Mesodermal cell (in vitro differentiated cells): ENCODE measurements around the gene SRD5A1.

Source experiments
- H3K27ac ChIP-seq: 2 replicates; pipeline ENCODE4 v1.7.0; 2013; ENCODE audit warnings: mild to moderate bottlenecking, low read depth, low read length, moderate library complexity; ENCODE audit not compliant: severe bottlenecking
- H3K36me3 ChIP-seq: 2 replicates; pipeline ENCODE4 v1.7.1; 2013; ENCODE audit warnings: mild to moderate bottlenecking, low read length, moderate library complexity; ENCODE audit not compliant: control insufficient read depth, insufficient read depth
- H3K4me1 ChIP-seq: one replicate; pipeline ENCODE4 v1.7.1; 2013; ENCODE audit warnings: mild to moderate bottlenecking, low read length; ENCODE audit not compliant: insufficient read depth, control insufficient read depth, poor library complexity, severe bottlenecking
- H3K4me3 ChIP-seq: 2 replicates; pipeline ENCODE4 v1.7.0; 2013; ENCODE audit warnings: low read length, control low read depth, mild to moderate bottlenecking; ENCODE audit not compliant: insufficient read depth, poor library complexity, severe bottlenecking; ENCODE audit errors: extremely low read depth
- H3K9me3 ChIP-seq: 2 replicates; pipeline ENCODE4 v1.7.1; 2013; ENCODE audit warnings: mild to moderate bottlenecking, low read length, moderate library complexity; ENCODE audit not compliant: control insufficient read depth
- WGBS, 2 experiments: methylation state at CpG; one replicate each; pipeline ENCODE4 v1.1.5; 2013; ENCODE audit warnings: missing lambda C conversion rate in 2 of 2; ENCODE audit not compliant: insufficient coverage in 2 of 2; 5-methylcytosine and 5-hydroxymethylcytosine counted together

The SRD5A1 gene

DNA sequence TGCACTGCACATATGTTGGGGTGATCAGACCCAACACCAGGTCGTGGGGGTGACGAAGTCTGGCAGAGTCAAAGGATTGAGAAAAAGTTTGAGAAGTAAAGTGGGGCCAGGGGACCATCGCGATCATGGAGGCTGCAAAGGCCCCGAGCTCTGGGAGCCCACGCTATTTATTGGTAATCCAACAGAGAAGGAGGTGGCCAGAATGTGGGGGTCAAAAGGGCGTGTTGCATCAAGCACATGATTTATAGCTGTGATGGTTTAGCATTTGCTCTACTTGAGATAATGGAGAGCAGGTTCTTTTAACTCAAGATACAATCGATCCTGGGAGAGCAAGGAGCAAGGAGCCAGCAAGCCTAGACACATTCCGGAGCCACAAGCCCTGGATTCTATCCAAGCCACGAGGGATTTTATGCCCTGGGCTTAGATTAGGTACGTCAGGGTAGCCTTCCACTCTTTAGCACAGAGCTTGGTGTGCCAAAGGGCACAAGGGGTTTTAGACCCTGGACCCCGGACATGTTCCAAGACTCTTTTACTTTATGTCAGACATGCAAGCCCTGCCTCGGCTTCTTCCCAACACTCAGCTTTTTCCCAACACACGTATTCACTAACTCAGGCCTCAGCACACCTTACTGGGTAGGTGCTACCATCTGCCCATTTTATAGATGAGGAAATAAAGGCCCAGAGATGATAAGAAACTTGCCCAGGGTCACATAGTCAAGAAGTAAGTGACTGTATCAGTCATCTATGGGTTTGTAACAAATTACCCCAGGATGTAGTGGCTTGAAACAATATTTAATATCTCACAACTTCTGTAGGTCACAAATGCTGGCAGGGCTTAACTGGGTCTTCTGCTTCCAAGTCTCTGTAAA lies 39.9 kb upstream of the SRD5A1 start:
- Histone ChIP-seq H3K4me3 (no peak overlapping the region), H3K9me3 (no peaks in the 10 kb centered on the region), H3K27ac (no peak overlapping the region), H3K36me3 (peaks cover 32% of the 10 kb centered on the region), H3K4me1 (no peaks in the 10 kb centered on the region)
- WGBS, 2 experiments: 89 to 93% methylated on average over 11 to 13 of the region's 14 CpGs

DNA sequence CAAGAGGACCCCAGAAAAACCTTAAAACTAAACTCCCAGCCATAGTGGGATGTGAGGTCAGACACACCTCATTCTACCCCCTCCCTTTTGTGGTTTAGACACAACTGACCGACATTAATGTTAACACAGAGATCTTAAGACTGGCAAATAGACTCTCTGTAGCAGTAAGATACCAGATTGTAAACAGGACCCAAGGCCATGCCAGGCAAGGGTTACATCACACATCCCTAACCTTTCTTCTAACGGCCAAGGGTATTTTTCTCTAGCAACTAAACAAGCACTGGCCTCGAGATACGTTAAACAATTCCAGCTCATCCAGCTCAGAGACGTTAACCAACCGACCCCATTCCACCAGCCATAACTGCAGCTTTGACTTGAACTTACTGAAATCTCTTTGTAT lies 39.2 kb upstream of the SRD5A1 start:
- Histone ChIP-seq H3K4me3 (no peak overlapping the region), H3K4me1 (no peaks in the 10 kb centered on the region), H3K27ac (no peak overlapping the region), H3K9me3 (no peaks in the 10 kb centered on the region), H3K36me3 (peaks cover 39% of the 10 kb centered on the region)
- 88 to 91% methylated on average over 5 of the region's 6 CpGs for WGBS, 2 experiments

DNA sequence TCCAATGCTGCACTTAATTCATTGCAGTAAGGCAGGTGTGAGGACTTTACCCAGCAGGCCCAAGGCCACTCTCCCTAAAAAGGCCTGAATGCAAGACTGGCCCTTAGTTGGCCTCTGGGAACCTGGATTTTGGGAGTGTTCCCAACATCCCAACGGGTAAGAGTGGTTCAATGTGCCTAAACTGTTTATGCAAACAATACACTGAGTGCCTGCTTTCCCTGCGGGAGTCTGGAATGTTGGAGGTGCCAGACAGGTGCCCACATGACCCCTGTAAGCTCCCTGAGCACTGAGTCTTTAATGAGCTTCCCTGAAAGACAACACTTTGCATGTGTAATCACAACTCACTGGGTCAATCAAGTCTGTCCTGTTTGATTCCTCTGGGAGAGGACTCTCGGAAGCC lies 37.8 kb upstream of the SRD5A1 start:
- Histone ChIP-seq H3K27ac (no peak overlapping the region), H3K9me3 (no peaks in the 10 kb centered on the region), H3K4me3 (no peak overlapping the region), H3K36me3 (peaks cover 52% of the 10 kb centered on the region), H3K4me1 (no peaks in the 10 kb centered on the region)
- 91 to 94% methylated on average over 2 to 3 of the region's 3 CpGs for whole genome bisulfite sequencing, 2 experiments

DNA sequence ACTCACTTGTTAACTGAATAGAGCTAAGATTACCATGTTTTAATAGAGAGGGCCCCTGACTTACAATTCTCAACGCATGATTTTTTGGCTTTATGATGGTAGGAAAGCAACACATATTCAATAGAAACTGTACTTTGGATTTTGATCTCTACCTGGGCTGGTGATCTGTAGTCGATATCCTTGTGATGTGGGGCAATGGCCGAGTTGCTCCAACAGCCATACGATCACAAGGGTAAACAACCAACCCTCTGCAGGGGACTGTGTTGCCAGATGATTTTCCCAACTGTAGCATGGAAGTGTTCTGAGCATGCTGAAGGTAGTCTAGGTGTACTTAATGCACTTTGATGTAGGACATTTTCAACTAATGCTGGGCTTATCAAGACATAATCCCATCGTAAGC lies 36.9 kb upstream of the SRD5A1 start:
- Histone ChIP-seq H3K4me1 (no peaks in the 10 kb centered on the region), H3K27ac (no peak overlapping the region), H3K9me3 (no peaks in the 10 kb centered on the region), H3K4me3 (no peak overlapping the region), H3K36me3 (peaks cover 61% of the 10 kb centered on the region)
- WGBS, 2 experiments: 94 to 100% methylated on average over 4 of the region's 5 CpGs

DNA sequence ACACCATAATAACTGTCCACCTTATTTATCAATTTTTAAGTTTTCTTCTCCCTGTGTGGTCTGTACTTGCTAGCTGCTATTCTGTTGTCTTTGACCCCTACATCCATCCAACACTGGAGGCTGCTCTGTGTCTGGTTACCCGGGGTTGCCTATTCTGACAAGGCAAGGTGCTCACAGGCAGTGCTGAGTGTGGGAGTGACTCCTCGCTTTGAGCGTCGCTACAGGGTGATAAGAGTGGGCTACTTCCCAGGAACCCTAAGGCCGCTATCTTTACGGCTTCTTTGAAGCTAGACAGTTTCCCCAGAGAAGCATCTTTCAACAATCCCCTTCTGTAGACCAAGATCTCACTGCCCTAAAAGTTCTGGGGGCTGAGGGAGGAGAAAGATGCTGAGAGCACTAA lies 35.7 kb upstream of the SRD5A1 start:
- WGBS, 2 experiments: 100% methylated on average over 3 of the region's 6 CpGs

DNA sequence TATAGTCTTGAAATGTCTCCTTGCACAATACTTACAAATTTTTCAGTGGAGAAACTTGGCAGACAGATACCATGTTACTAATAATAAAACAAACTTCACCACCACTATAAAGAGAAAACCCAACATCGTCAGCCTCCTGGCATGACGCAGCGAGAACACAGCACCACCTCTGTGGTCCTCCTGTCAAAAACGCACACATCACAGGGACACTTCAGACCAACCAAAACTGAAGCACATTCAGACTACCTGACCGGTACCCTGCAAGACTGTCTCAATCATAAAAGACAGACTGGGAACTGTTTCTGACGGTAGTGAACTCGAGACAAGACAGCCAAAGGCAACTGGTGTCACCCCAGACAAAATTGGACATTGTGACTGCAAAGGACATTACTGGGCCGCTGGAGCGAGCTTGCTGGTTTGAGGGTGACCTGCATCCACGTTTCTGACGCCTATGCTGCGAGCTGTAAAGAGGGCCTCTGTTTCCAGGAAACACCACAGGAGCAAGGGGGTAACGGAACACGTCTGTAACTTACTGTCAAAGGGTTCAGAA lies 34.8 kb upstream of the SRD5A1 start:
- H3K4me3 ChIP-seq: no peak overlapping the region
- no peaks in the 10 kb centered on the region for H3K9me3 ChIP-seq
- WGBS, 2 experiments: 88 to 92% methylated on average over 11 to 14 of the region's 14 CpGs
- no peak overlapping the region for H3K27ac ChIP-seq
- no peaks in the 10 kb centered on the region for H3K4me1 ChIP-seq
- H3K36me3 ChIP-seq: peaks cover 81% of the 10 kb centered on the region

More for the DNA sequence above, 35.7 kb upstream of the SRD5A1 start:
- Histone ChIP-seq H3K9me3 (no peaks in the 10 kb centered on the region), H3K27ac (no peak overlapping the region), H3K36me3 (peaks cover 73% of the 10 kb centered on the region), H3K4me3 (no peak overlapping the region), H3K4me1 (no peaks in the 10 kb centered on the region)

DNA sequence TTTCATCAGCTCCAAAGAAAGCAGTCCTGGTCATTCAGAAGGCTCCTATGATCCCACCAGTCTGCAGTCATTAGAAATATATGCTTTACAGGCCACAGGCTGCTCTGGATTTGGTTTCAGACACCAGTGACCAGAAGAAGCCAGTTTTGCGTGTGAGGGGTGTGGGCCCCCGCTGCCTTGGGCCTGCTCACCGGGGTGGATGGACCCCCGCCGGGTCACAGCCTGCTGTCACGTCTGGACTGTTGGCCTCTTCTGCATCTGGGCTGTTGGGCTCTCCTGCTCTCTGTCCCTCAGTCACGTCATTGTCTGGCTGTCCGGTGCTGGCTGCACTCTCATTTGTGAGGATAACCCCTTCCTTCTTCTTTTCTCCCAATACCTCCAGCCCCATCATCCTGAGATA lies 33.5 kb upstream of the SRD5A1 start:
- Histone ChIP-seq H3K4me1 (no peaks in the 10 kb centered on the region), H3K27ac (no peak overlapping the region), H3K4me3 (no peak overlapping the region), H3K9me3 (no peaks in the 10 kb centered on the region), H3K36me3 (peaks cover 94% of the 10 kb centered on the region)
- 93 to 94% methylated on average over 8 of the region's 8 CpGs for whole genome bisulfite sequencing, 2 experiments

DNA sequence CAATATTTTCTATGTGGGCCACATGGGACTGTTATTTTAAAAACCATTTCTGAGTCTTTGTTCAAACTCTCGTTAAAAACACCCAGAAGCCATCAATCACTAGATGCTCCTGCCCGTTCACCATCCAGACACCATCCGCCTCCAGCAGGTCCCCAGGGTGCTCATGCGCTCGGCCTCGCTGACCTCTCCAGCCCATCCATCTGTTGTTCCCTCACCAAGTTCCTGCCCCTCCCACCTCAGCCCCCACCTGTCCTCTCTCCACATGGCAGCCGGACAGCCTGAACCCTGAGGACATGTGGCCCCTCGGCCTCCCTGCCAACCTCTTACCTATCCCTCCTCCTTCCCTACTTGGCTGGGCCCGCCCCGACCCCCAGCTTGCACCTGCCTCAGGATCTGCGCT lies 32.0 kb upstream of the SRD5A1 start:
- 95 to 96% methylated on average over 10 to 11 of the region's 11 CpGs for WGBS, 2 experiments
- no peak overlapping the region for H3K27ac ChIP-seq
- H3K4me3 ChIP-seq: no peak overlapping the region
- H3K9me3 ChIP-seq: no peaks in the 10 kb centered on the region
- no peaks in the 10 kb centered on the region for H3K4me1 ChIP-seq
- peaks cover 97% of the 10 kb centered on the region for H3K36me3 ChIP-seq

DNA sequence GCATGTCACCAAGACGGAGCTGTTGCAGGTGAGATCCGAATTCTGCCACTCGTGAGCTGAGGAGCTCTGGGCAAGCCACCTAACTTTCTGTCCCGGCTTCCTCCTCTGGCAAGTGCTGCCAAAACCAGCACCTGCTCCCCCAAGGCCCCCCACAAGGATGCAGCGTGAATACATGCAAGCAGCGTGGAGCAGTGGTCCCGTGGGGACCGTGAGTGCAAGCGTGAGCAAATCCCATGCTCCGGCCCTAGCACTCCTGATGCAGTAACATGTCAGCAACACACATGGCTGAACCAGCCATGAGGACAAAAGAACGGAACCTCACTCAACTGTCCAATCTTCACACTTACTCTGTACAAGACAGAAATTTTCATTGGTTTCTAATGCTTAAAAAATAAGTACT lies 31.4 kb upstream of the SRD5A1 start:
- Histone ChIP-seq H3K4me1 (no peaks in the 10 kb centered on the region), H3K9me3 (no peaks in the 10 kb centered on the region), H3K36me3 (peaks cover 97% of the 10 kb centered on the region), H3K4me3 (no peak overlapping the region), H3K27ac (no peak overlapping the region)
- WGBS, 2 experiments: 93 to 94% methylated on average over 5 to 10 of the region's 11 CpGs

DNA sequence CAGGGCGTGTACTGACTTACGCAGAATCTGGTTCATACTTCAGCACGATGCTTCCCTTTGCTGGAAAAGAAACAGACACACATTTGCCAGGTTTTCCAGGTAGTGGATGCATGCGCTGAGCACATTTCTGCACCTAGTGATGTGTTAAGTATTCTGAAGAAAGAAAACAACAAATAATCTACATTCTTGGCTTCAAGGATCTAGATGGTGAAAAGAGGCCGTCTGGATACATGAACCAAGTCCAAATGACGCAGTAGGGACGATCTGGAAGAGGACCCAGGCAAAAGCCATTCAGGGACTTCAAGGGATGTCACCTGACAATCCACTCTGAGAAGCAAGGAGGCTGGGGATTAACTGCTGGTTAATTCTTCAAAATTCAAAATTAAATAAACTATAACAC lies 30.8 kb upstream of the SRD5A1 start:
- H3K36me3 ChIP-seq: peaks cover 98% of the 10 kb centered on the region
- WGBS, 2 experiments: 89 to 96% methylated on average over 6 of the region's 7 CpGs
- H3K27ac ChIP-seq: no peak overlapping the region
- H3K4me1 ChIP-seq: no peaks in the 10 kb centered on the region
- no peak overlapping the region for H3K4me3 ChIP-seq
- no peaks in the 10 kb centered on the region for H3K9me3 ChIP-seq

DNA sequence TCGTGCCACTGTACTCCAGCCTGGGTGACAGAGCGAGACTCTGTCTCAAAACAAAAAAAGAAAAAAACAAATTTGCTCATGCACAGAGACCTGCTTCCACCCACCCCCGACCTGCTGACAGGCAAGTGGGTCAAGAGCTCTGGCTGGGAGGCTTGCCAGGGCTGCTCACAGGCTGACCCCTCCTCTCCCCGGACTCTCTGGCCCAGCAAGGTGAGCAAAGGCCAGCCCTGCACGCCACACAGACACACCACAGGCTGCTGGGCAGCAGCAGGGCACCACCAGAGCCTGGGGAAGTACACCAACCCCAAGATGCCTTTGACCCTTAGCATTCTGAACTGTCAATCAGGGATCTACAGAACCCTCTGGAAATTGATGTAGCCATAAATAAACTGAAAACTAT lies 29.6 kb upstream of the SRD5A1 start:
- Histone ChIP-seq H3K27ac (no peak overlapping the region), H3K4me3 (no peak overlapping the region), H3K36me3 (peaks cover 98% of the 10 kb centered on the region), H3K4me1 (no peaks in the 10 kb centered on the region), H3K9me3 (no peaks in the 10 kb centered on the region)
- 76 to 93% methylated on average over 2 to 3 of the region's 5 CpGs for WGBS, 2 experiments
